Suppressor macrophage (primary cell): ENCODE results near the gene CDIPT.

Experiments used
- DNase-seq, 4 experiments: peaks; one replicate each; pipeline ENCODE4 v3.0.0-alpha.2; 2020 to 2022
- total RNA-seq, 17 experiments: gene quantifications; one replicate each; lab custom pipeline; 2026; ENCODE audit warnings: mixed read lengths in 6 of 17, inconsistent platforms in 3 of 17; lab: John Stamatoyannopoulos, UW

The CDIPT gene
- total RNA-seq = 33.8 to 73.0 (median 52.3) reads per million in 17 experiments

GRCh38 chr16:29862884-29863668 lies at the start of gene CDIPT:
TSS of gene CDIPT (minus strand) at chr16:29863226. CDS start at chr16:29862857, 369 bp downstream.
- peak; percentile 97 to 99 (median 98) for DNase-seq

GRCh38 chr16:29912087-29912486 lies 49.1 kb upstream of the CDIPT start:
- DNase-seq = no peak

GRCh38 chr16:29911676-29912010 lies 48.6 kb upstream of the CDIPT start:
- no peak for DNase-seq

- no peak for DNase-seq
Observed at GRCh38 chr16:29910819-29911675, 48.0 kb upstream of the CDIPT start.

GRCh38 chr16:29909851-29910250 lies 46.8 kb upstream of the CDIPT start:
- DNase-seq = peak in 3 of 4 experiments; percentile 34 to 48 (median 40)

- peak; percentile 60 to 91 (median 80) for DNase-seq
Observed at GRCh38 chr16:29909391-29909790, 46.4 kb upstream of the CDIPT start.

- no peak for DNase-seq
Observed at GRCh38 chr16:29908719-29909220, 45.7 kb upstream of the CDIPT start.

- DNase-seq = no peak
Observed at GRCh38 chr16:29907973-29908372, 44.9 kb upstream of the CDIPT start.

GRCh38 chr16:29906520-29907244 lies 43.7 kb upstream of the CDIPT start:
- no peak for DNase-seq

- DNase-seq = no peak
Observed at GRCh38 chr16:29905668-29906067, 42.6 kb upstream of the CDIPT start.

GRCh38 chr16:29904947-29905346 lies 41.9 kb upstream of the CDIPT start:
- no peak for DNase-seq

GRCh38 chr16:29903590-29903989 lies 40.6 kb upstream of the CDIPT start:
- DNase-seq = peak in 3 of 4 experiments; percentile 34 to 55 (median 54)

- DNase-seq = no peak
Observed at GRCh38 chr16:29901607-29901945, 38.5 kb upstream of the CDIPT start.

- peak in 3 of 4 experiments; percentile 5 to 39 (median 23) for DNase-seq
Observed at GRCh38 chr16:29900888-29901606, 38.0 kb upstream of the CDIPT start.

- peak; percentile 89 to 95 (median 93) for DNase-seq
Observed at GRCh38 chr16:29900102-29900887, 37.3 kb upstream of the CDIPT start, which contains the start of gene ASPHD1. TSS of gene ASPHD1 (plus strand) at chr16:29900488. CDS start at chr16:29900972, 484 bp downstream.

- DNase-seq = peak; percentile 66 to 86 (median 72)
Observed at GRCh38 chr16:29899516-29900101, 36.6 kb upstream of the CDIPT start, which contains the start of gene SEZ6L2. TSS of gene SEZ6L2 (minus strand) at chr16:29899550. CDS start at chr16:29899019, 531 bp downstream.

- peak in 1 of 4 experiments; percentile 34 for DNase-seq
Observed at GRCh38 chr16:29898804-29899515, 35.9 kb upstream of the CDIPT start.

- DNase-seq = no peak
Observed at GRCh38 chr16:29898135-29898803, 35.2 kb upstream of the CDIPT start.

- no peak for DNase-seq
Observed at GRCh38 chr16:29897333-29897732, 34.3 kb upstream of the CDIPT start.
